Measurements from ENCODE around the gene TMX1. TPM values are rescaled to one million over a fixed set of nuclear protein-coding genes. Genes with fewer than 3 reads are reported as not detected.

Gene TMX1, protein sequence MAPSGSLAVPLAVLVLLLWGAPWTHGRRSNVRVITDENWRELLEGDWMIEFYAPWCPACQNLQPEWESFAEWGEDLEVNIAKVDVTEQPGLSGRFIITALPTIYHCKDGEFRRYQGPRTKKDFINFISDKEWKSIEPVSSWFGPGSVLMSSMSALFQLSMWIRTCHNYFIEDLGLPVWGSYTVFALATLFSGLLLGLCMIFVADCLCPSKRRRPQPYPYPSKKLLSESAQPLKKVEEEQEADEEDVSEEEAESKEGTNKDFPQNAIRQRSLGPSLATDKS
- total RNA-seq (10 to 100 TPM; 19.2 to 30.7 TPM), polyA plus RNA-seq (ENCODE audit: insufficient read depth, low read depth, low replicate concordance) (19.5 TPM)
- long read RNA-seq, donor 1, transcript TMX1-201 (8 exons, 3,995 nt) = major isoform, 31 of 31 reads
- long read RNA-seq, donor 1, partial matches to known transcripts = 0 of 31 reads
- long read RNA-seq, donor 1, other reads (novel, unspliced or antisense) = 0 of 31 reads
- long read RNA-seq, donor 2, transcript TMX1-201 (8 exons, 3,995 nt) = major isoform, 24 of 33 reads
- long read RNA-seq, donor 2, partial matches to known transcripts = 9 of 33 reads
- long read RNA-seq, donor 2, other reads (novel, unspliced or antisense) = 0 of 33 reads

DNA sequence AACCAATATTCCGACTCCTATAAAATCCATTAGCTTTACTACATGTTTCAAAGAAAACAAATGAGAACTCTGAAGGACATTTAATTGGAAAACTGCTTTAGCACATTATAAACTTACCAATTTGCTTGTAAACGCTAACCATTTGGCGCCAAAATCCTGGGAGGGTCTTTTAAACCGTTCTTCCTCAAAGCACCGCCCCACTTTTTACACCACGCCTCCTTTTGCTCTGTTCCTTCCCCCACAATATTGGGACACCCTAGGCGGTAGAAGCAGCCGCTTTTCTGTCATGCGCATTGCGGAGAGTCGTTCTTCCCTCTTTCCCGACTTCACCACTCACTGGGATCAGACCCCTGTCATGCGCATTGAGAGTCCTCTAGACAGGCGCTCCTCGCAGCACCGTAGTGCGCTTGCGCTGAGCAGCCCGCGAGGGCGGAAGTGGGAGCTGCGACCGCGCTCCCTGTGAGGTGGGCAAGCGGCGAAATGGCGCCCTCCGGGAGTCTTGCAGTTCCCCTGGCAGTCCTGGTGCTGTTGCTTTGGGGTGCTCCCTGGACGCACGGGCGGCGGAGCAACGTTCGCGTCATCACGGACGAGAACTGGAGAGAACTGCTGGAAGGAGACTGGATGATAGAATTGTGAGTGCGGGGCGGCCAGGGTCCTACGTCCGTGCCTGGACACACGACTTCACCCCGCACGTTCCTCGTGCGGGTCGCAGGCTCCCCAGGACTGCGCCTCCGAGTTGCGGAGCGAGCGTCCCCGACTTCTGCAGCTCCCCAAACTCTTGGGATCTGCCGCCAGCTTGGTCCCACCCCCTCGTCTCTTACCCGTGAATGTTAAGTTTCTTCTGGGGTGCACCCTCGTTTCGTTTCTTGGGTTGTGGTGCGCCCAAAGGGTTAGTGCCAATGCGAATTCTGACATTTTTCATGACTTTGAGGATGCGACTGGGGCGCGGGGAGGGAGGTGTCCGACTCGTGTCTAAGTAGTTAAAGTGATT, at the start of gene TMX1:
Gene TMX1, plus strand, starts transcription at position 435 of the 991 bp plus-strand sequence. Its CDS starts 46 bp downstream, at position 481.
- TF ChIP-seq POLR2A (IDR thresholded peaks at IDR 0.05) = peak; percentile 49
- TF ChIP-seq, protein P1, sequence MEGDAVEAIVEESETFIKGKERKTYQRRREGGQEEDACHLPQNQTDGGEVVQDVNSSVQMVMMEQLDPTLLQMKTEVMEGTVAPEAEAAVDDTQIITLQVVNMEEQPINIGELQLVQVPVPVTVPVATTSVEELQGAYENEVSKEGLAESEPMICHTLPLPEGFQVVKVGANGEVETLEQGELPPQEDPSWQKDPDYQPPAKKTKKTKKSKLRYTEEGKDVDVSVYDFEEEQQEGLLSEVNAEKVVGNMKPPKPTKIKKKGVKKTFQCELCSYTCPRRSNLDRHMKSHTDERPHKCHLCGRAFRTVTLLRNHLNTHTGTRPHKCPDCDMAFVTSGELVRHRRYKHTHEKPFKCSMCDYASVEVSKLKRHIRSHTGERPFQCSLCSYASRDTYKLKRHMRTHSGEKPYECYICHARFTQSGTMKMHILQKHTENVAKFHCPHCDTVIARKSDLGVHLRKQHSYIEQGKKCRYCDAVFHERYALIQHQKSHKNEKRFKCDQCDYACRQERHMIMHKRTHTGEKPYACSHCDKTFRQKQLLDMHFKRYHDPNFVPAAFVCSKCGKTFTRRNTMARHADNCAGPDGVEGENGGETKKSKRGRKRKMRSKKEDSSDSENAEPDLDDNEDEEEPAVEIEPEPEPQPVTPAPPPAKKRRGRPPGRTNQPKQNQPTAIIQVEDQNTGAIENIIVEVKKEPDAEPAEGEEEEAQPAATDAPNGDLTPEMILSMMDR (IDR thresholded peaks at IDR 0.05) = no peak
- H3K4me3 ChIP-seq = peak within 1 kb of the TSS; percentile 88 to 89
- peak; percentile 96 for DNase-seq
- no peaks in the 10 kb centered on the region for H3K4me1 ChIP-seq
- WGBS, 2 donors = 1 to 2% methylated on average over 27 to 65 of the region's 65 CpGs
- H3K36me3 ChIP-seq (ENCODE audit: low read depth, missing control alignments) = no peaks in the 10 kb centered on the region
- H3K9me3 ChIP-seq = no peaks in the 10 kb centered on the region
- no peaks in the 10 kb centered on the region for H3K27me3 ChIP-seq
- intact Hi-C loops (cut with DNase I; ENCODE audit: low total_unique reads) = no loop called here
- peak within 1 kb of the TSS; percentile 46 to 82 for H3K27ac ChIP-seq

DNA sequence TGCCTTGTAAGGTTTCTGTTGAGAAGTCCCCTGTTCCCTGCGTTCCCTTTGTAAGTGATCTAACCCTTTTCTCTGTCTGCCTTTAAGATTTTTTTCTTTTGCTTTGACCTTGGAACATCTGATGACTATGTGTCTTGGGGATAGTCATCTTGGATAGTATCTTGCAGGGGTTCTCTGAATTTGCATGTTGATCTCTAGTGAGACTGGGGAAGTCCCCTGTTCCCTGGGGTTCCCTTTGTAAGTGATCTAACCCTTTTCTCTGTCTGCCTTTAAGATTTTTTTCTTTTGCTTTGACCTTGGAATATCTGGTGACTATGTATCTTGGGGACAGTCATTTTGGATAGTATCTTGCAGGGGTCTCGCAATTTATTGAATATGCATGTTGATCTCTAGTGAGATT, 38.2 kb upstream of the TMX1 start:
- no peaks in the 10 kb centered on the region for H3K27me3 ChIP-seq
- DNase-seq = no peak
- H3K4me1 ChIP-seq = peaks cover 16% of the 10 kb centered on the region
- WGBS, 2 donors = 82 to 92% methylated on average over 2 of the region's 2 CpGs
- no peaks in the 10 kb centered on the region for H3K9me3 ChIP-seq
- TF ChIP-seq POLR2A (IDR thresholded peaks at IDR 0.05) = no peak
- TF ChIP-seq, protein P1 (IDR thresholded peaks at IDR 0.05) = no peak
- no peaks in the 10 kb centered on the region for H3K36me3 ChIP-seq (ENCODE audit: low read depth, missing control alignments)
- no peak overlapping the region for H3K27ac ChIP-seq
- no peak overlapping the region for H3K4me3 ChIP-seq
- intact Hi-C loops (cut with DNase I; ENCODE audit: low total_unique reads) = no loop called here

DNA sequence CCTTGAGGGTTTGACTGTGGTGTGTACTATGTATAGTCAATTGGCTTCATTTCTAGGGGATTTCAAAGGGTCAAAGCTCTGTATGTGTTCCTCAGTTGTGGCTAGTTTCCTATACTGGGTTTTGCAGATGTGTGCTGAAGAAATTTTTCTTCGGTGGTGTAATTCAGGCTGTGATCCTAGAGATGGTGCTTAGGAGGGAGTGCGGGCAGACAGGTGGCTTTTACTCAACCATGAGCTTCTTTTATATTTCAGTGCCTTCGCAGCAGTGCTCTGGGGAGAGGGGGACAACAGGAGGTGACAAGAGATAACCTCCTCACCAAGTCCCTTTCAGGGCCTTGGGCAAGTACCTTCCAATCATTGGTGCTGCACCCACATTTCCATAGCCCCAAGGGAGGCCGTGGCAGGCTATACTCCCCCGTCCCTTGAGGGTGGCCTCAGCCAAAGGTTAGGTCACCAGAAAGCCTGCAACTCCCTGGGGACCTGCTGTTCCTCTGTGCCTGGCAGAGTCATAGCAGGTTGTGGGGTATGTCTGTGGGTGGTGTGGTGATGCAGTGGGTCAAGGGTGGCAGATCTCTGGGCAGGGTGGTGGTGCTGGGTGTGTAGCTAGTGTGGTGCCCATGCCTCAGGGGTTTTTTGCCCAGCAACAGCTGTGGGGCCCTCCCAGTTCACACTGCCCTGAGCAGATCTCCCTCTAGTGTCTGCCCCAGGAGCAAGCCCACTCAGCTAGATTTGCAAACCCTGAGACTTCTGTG, 37.0 kb upstream of the TMX1 start:
- intact Hi-C loops (cut with DNase I; ENCODE audit: low total_unique reads) = no loop called here
- TF ChIP-seq, protein P1 (IDR thresholded peaks at IDR 0.05) = no peak
- no peak for TF ChIP-seq POLR2A (IDR thresholded peaks at IDR 0.05)
- H3K4me1 ChIP-seq = peaks cover 28% of the 10 kb centered on the region
- 73 to 90% methylated on average over 4 to 5 of the region's 5 CpGs for WGBS, 2 donors
- H3K27me3 ChIP-seq = no peaks in the 10 kb centered on the region
- DNase-seq = no peak
- no peaks in the 10 kb centered on the region for H3K36me3 ChIP-seq (ENCODE audit: low read depth, missing control alignments)
- H3K27ac ChIP-seq = no peak overlapping the region
- no peak overlapping the region for H3K4me3 ChIP-seq
- no peaks in the 10 kb centered on the region for H3K9me3 ChIP-seq

DNA sequence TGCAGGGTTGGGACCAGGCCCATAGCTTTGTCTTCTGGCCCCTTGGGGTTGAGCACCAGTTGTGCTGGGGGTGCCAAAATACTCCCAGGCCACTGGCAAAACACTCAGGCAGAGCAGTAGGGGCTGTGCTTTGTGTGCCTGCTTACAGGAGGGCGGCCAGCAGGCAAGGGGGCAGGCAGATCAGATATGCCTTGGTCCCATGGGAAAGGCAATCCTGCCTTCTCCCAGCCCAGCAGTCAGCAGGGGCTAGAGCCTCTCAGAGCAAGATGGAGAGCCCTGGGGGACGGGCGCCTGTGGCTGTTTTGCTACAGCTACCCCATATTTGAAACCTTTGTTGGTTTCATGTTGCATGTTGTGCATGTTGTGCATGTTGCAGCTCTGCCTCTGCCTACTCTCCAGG, 36.2 kb upstream of the TMX1 start:
- Histone ChIP-seq H3K36me3 (ENCODE audit: low read depth, missing control alignments) (no peaks in the 10 kb centered on the region), H3K27ac (no peak overlapping the region), H3K9me3 (no peaks in the 10 kb centered on the region), H3K27me3 (no peaks in the 10 kb centered on the region), H3K4me3 (no peak overlapping the region), H3K4me1 (peaks cover 31% of the 10 kb centered on the region)
- intact Hi-C loops (cut with DNase I; ENCODE audit: low total_unique reads) = no loop called here
- 93 to 100% methylated on average over 3 of the region's 3 CpGs for WGBS, 2 donors
- DNase-seq = no peak
- TF ChIP-seq POLR2A (IDR thresholded peaks at IDR 0.05) = no peak
- TF ChIP-seq, protein P1 (IDR thresholded peaks at IDR 0.05) = no peak

Data from testis (tissue), 5 donors.